Melanocyte of skin (primary cell): ENCODE results near the gene DCANP1. TPM values are rescaled to one million over a fixed set of nuclear protein-coding genes. Genes with fewer than 3 reads are reported as not detected.

Experiments used
- small RNA-seq, 2 donors: library from RNA; depleted of rRNA; stranded (forward); fragments of <200 nt; gene quantifications; one replicate each; pipeline ENCODE3, GENCODE V24; 2012
- total RNA-seq, 2 donors: library from RNA; depleted of rRNA; stranded (reverse); fragments of >200 nt; gene quantifications; 2 replicates each; pipeline ENCODE4 v1.2.3, GENCODE V29; 2012

Gene DCANP1, protein sequence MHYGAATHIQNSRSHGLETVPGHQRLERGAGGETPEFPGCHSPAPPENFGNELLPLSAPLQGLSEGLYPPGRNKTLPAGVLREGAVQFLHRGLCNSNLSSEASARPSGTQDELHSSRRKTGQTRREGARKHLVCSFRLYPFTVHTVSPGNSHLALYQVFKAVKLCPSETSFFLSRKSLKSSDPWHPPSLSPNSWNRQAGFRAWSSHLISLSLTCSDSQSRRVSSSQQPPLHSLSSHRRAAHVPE
- not detected for total RNA-seq

GRCh38 chr5:135447298-135447929 lies at the start of gene DCANP1:
TSS of gene DCANP1 (minus strand) at chr5:135447348. CDS start at chr5:135447108, 240 bp downstream.

DNA sequence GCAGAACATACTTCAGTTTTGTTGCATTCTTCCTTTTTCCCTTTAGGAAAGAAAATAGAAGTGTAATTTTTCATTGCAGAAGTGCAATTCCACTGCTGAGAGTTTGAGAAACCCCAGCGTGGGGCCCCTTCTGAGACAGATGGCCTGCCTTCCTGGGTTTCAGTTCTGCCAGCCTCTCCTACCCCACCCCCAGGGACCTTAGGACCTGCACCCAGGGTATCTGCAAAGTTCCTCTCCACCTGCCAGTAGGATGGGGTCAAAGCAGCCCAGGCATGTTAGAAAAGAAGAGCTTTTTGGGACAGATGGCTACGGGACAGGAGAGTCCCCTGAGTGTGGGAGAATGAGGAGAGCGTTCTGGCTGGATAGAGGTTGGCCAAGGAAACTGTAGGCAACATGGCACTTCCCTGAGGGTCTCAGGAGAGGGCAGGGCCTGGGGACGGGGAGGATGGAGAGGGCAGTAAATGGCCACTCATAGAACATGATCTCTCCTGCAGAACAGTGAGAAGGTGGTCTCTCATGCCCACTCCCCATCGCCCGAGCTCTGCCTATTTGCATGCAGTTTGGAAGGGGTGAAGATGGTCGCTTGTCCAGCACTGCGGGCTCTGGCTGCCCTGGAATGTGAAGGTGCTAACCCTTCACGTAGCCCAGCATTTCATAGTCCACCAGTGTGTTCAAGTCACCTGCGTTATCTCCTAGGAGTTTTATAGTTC lies 5.3 kb upstream of the DCANP1 start, which contains the start of gene TIFAB:
Gene TIFAB (minus strand): TSS at position 31 of the 710 bp plus-strand sequence. CDS start 2,412 bp downstream, outside the sequence.

GRCh38 chr5:135398855-135399793 lies 48.0 kb downstream of the DCANP1 start, which contains the start of gene MACROH2A1:
TSS of gene MACROH2A1 (minus strand) at chr5:135399231. CDS start at chr5:135389093, 10,138 bp downstream.

Small RNA genes within 50 kb of the gene (small RNA-seq; reads per million reads assigned to genes)
- gene DCANP1 = 0 reads per million in 2 donors

Other genes starting within 250 kb of the DCANP1 start
- 100 to 1,000 TPM; 119 to 181 TPM for gene MACROH2A1, start 48.1 kb downstream of the DCANP1 start, total RNA-seq
- gene TIFAB, start 5.0 kb upstream of the DCANP1 start, total RNA-seq = not detected
- not detected for gene NEUROG1, start 88.6 kb upstream of the DCANP1 start, total RNA-seq
- gene CXCL14, start 131.6 kb upstream of the DCANP1 start, total RNA-seq = not detected